ENCODE data around the gene DDX54.

DDX54 gene

DNA sequence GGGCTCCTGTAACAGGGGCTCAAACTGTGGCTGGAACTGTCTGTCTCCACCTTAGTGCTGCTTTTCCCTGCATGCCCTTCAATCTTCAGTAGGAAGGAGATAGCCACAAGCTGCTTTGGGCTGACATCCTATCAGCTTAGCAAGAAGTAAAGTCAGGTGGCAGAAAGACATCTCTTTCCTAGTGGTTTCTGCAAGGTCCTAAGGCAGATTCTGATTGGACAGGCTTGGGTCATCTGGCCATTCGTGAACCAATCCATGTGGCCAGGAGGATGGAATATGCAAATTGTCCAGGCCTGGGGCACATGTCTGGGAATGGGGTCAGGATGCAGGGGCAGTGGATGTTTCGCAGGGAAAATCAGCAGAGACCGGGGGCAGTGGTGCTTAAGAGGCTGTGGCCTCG is 5.5 kb upstream of the DDX54 start:
- no peak for DNase-seq (ENCODE audit: low read depth in 2 of 2)

DNA sequence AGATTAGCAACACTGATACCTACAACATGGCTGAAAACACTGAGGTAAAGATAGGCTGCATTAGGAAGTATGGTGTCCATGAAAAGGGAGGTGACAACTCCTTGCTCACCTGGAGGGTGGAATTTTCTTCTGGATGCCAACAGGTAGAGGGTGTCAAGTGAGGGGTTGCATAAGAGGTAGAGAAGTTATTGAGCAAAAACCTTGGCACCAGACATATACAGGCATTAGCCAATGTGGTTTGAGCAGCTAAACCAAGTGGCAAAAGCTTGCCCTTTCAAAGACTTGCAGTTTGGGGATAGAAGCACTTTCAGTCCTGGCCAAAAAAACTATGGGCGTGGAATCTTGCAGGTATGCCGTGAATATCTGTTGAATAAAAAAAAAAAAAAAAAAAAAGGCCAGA is 4.1 kb upstream of the DDX54 start:
- DNase-seq (ENCODE audit: low read depth in 2 of 2) = no peak

DNA sequence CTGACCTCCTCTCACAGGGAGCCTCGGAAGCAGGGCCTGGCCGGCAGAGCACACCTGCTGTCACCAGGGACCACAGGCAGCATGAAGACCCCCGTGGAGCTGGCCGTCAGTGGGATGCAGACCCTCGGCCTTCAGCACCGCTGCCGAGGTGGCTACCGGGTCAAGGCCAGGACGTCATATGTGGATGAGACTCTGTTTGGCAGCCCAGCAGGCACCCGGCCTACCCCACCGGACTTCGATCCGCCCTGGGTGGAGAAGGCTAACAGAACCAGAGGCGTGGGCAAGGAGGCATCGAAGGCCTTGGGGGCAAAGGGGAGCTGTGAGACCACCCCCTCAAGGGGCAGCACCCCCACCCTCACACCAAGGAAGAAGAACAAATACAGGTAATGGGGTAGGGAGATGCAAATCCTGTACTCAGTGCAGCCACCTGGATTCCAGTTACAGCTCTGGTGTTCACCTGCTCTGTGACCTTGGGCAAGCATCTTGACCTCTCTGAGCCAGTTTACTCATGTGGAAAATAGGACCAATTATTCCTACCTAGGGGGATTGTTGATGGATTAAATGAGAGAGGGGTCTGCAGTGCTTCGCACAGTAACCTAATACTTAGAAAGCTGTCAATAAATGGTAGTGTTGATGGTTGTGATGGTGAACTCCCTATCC is 1.5 kb upstream of the DDX54 start:
- no peak for DNase-seq (ENCODE audit: low read depth in 2 of 2)

DNA sequence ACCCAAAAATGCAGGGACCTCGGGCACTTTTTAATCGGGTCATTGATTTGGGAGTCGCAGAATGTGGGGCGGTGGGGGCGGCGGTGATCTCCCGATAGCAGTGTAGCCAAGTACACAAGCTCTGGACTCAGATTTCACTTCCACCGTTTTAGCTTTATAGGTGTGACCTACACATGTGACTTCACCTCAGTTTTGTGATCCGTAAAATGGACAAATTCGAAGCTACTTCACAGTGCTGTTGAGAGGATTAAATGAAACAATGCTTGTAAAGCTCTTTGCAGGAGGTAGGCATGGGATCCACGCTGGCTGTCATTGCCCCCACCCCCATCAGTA is 721 bp upstream of the DDX54 start:
- no peak for DNase-seq (ENCODE audit: low read depth in 2 of 2)

DNA sequence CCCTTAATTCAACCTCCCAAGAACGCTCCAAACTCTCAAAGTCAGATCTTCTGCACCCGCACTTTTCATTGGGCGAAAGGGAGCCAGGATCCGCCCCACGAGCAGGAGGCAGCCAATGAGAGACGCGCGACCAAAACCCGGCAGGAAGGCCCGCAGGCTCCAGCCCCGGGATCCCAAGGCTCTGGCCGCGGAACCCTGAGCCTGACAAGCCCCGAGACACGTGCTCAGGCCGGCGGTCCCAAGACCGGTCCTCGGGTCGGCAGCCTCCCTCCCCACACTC is 438 bp downstream of the DDX54 start:
- peak; percentile 71 to 74 for DNase-seq (ENCODE audit: low read depth in 2 of 2)

DNA sequence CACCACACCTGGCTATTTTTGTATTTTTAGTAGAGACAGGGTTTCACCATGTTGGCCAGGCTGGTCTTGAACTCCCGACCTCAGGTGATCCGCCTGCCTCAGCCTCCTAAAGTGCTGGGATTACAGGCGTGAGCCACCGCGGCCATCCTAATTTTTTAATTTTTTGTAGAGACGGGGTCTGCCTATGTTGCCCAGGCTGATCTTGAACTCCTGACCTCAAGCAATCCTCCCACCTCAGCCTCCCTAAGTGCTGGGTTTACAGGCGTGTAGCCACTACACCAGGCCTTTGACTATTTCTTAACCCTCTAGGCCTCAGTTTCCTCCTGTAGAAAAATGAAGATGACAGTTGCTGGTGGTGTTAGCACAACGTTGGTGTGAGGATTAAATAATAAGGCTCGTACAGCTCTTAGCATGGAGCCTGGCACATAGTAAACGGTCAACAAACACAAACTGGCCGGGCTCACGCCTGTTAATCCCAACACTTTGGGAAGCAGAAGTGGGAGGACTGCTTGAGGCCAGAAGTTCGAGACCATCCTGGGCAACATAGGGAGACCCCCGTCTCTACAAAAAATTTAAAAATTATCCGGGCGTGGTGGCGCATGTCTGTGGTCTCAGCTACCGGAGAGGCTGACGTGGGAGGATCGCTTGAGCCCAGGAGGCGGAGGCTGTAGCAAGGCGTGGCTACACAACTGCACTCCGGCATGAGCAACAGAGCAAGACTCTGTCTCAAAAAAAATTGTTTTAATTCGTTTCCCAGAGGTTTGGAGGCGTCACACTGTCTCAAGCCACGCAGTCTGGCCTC is 979 bp downstream of the DDX54 start:
- no peak for DNase-seq (ENCODE audit: low read depth in 2 of 2)

DNA sequence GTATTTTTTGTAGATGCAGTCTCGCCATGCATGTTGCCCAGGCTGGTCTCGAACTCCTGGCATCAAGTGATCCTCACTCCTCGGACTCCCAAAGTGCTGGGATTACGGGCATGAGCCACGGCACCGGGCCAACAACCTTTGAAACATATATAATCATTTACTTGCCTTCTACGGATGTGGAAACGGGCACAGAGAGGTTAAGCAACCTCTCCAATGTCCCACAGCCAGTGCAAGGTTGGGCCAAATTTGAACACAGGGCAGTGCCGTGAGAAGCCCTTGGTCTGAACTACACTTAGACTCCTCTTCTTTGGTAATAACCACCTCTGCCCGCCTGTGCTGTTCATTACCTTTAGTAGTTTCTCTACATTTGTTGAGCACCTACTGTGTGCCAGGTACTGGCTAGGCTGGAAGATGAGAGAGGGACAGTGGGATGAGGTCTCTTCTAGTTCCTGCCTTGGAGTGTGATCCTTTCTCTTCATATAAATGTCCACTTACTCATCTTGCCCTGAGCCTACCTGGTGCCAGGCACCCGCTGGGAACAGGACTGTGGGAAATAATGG is 2.2 kb downstream of the DDX54 start:
- DNase-seq (ENCODE audit: low read depth in 2 of 2) = no peak

DNA sequence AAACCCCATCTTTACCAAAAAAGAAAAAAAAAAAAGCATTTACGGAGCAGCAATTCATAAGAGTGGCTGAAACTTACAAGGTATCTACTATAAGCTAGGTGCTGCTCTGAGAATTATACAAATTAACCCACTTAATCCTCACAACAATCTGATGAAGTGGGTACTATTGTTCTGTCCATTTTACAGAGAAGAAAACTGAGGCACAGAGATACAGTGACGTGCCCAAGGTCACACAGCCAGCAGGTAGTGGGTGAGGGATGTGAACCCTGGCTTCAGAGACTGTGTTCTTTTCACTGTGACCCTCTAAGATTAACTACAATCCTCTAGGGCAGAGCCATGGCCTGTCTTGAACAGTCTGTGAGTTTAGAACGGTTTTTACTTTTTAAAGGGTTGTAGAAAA is 3.3 kb downstream of the DDX54 start:
- no peak for DNase-seq (ENCODE audit: low read depth in 2 of 2)

DNA sequence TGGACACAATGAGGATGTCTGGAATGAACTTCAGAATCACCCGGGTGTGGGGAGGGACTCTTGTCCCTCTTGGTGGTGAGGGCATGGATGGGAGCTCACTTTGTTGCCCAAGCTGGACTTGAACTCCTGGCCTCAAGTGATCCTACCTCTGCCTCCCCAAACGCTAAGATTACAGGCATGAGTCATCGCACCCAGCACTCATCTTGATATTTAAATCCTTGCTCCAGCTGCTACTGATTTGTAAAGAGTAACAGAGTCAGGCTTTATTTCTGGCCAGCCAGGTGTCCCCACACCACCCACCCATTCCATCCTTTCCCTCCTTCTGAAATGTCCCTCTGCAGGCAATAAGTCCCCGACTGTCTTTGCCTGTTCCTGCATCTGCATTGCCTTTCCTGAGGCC is 4.9 kb downstream of the DDX54 start:
- no peak for DNase-seq (ENCODE audit: low read depth in 2 of 2)

DNA sequence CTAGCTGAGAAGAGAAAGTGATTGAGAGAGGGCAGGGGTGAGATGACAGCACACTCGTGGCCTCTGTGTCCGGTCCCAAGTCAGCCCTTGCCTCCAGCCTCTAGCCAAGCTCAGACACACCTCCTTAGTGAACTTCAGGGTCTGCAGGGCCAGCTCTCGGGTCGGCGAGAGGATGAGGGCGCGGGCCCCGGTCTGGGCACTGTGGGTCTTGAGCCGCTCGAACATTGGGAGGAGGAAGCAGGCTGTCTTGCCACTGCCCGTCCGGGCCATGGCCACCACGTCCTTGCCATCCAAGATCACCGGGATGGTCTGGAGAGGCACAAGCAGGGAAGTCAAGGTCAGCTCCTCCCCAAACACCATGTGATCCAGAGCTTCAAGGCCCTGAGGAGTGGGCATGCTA is 6.3 kb downstream of the DDX54 start:
- no peak for DNase-seq (ENCODE audit: low read depth in 2 of 2)

DNA sequence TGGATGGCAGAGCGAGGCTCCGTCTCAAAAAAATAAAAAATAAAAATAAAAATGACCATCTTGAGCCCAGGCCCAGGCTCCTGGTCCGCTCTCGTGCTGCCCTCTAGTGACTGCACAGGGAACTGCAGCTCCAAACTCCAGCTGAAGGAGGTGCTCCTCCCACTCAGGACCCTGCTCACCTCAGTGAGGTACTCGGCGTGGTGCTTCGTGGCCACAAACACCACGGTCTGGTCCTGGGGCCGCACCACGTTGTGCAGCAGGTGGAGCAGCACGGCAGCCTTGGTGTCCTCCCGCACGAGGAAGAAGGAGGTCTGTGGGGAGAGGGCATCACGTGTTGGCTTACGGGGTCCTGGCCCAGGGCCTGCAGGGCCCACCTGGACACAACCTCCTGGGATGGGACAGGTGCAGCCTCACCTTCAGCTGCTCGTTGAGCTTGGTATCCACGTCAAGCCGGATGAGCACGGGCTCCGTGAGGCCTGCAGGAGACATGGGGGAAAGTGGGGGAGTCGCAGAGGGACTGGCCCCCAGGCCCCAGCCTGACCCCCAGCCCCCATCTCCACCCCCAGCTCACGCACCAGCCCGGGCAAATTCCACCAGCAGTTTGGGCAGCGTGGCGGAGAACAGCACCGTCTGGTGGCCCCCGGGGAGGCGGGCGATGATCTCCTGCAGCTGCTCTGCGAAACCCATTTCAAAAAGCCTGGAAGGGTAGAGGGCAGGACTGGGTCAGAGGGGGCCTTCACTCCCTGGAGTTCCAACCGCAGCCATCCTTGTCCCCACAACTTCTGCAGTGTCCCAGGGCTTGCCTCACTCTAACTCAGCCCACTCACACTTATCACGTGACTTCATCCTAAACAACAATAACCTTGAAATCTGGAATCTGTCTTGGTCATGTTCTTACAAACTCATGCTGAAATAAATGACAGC is 10.6 kb downstream of the DDX54 start:
- DNase-seq (ENCODE audit: low read depth in 2 of 2) = no peak

DNA sequence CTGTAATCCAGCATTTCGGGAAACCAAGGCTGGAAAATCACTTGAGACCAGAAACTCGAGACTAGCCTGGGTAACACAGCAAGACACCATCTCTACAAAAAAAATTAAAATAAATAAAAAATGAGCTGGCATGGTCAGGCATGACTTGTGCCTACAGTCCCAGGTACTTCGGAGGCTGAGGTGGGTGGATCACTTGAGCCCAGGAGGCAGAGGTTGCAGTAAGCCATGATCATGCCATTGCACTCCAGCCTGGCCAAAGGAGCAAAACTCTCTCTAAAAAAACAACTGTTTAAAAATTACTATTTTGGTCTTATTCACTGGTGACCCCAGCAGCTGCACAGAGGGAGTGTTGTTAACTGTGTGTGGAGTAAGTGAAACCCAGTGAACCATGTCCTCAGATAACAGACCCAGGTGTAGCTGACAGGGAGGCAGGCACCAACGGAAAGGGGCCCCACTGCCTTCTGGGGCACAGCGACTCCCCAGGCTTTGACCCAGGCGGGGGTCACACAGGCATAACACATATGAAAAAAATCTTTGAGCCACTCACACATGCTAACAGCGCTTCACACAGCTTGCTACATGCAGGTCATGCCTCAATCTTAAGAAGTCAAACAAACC is 12.1 kb downstream of the DDX54 start:
- no peak for DNase-seq (ENCODE audit: low read depth in 2 of 2)

DNA sequence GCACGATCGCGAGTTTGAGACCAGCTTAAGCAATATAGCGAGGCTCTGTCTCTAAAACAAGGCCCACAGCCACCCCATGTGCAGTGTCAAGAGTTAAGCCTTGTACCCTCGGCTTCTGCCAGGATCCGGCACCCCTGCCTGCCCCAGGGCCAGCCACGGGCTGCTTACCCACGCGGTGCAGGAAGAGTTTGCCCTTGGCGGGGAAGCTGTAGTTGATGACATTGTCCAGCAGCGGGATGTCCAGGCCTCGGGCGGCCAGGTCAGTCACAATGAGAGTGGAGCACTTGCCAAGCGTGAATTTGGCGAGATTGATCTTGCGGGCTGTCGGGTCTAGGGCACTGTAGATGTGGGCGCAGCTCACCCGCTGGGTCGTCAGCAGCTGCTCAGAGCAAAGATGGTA is 13.1 kb downstream of the DDX54 start:
- no peak for DNase-seq (ENCODE audit: low read depth in 2 of 2)

DNA sequence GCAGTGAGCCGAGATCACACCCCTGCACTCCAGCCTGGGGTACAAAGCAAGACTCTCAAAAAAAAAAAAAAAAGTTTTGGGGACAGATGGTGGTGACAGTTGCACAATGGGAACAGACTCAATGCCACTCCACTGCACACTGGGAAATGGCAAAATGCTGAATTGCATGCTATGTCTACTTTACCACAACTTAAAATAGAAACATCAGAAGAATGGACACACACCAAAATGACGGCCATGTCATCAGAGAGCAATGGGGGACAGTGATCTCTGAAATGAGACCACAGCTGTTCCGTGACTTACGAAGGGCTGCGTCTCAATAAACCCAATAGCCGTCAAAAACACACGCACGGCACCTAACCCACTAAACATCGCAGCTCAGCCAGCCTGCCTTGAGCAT is 13.7 kb downstream of the DDX54 start:
- no peak for DNase-seq (ENCODE audit: low read depth in 2 of 2)

DNA sequence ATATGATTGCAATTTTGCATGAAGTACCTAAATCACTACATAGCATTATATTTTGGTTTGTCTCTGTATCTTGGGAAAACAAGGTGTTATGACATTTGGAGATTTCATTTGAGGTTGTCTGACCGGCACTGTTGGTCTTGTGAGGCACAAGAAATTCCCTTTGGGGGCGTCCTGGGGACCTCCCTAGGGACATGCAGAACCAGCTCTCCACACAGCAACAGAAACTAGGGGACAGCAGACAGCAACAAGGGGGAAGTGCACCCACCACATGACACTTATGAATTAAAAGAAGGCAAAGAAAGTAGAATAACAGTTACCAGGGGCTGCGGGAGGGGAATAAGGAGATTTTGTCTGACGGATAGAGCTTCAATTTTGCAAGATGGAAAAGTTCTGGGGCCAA is 14.4 kb downstream of the DDX54 start:
- DNase-seq (ENCODE audit: low read depth in 2 of 2) = no peak

DNA sequence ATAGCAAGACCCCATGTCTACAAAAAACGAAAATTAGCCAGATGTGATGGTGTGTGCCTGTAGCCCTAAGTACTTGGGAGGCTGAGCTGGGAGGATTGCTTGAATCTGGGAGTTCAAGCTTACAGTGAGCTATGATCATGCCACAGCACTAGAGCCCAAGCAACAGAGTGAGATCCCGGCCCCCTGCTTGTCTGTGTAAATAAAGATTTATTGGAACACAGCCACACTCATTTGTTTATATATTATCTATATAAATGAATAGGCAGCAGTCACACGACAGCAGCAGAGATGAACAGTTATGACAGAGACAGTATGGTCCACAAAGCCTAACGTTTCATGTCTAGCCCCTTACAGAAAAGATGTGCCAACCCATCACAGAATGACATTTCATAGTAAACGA is 14.8 kb downstream of the DDX54 start:
- no peak for DNase-seq (ENCODE audit: low read depth in 2 of 2)

DNA sequence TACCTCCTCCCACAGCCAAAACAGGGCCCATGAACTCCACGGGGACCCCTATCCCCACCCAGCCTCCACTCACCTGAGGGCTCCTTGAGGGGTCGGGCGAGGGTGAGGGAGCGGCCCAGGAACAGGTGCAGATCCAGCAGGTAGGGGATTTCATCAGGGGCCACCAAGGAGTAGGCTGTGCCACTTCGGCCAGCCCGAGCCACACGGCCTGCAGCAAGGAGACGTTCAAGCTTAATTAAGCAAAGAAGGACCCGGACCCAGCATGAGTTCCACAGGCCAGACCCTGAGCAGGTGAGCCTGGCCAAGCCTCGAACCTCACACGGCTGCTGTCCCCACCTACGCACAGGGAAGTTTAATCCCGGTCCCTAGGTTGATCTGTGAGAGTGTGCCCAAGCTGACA is 15.6 kb downstream of the DDX54 start:
- DNase-seq (ENCODE audit: low read depth in 2 of 2) = no peak

DNA sequence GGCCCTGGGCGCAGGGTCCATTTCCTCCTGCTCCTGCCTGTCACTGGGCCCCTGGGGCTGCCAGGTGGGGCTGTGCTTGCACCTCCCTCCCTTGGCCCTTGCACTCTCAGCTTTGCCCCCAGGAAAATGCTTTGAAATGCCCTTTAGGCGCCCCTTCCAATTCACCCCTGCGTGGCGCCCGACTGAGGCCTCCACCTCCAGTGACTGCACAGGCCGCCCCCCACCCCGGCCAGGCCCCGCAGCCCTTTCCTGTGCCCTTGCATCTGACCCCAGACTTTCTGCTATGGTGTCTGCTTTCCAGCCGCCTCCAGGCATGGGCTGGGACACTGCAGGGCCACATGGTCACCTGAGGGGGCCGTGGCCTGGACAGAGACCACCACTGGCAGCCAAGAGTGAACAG is 17.4 kb downstream of the DDX54 start:
- DNase-seq (ENCODE audit: low read depth in 2 of 2) = no peak

DNA sequence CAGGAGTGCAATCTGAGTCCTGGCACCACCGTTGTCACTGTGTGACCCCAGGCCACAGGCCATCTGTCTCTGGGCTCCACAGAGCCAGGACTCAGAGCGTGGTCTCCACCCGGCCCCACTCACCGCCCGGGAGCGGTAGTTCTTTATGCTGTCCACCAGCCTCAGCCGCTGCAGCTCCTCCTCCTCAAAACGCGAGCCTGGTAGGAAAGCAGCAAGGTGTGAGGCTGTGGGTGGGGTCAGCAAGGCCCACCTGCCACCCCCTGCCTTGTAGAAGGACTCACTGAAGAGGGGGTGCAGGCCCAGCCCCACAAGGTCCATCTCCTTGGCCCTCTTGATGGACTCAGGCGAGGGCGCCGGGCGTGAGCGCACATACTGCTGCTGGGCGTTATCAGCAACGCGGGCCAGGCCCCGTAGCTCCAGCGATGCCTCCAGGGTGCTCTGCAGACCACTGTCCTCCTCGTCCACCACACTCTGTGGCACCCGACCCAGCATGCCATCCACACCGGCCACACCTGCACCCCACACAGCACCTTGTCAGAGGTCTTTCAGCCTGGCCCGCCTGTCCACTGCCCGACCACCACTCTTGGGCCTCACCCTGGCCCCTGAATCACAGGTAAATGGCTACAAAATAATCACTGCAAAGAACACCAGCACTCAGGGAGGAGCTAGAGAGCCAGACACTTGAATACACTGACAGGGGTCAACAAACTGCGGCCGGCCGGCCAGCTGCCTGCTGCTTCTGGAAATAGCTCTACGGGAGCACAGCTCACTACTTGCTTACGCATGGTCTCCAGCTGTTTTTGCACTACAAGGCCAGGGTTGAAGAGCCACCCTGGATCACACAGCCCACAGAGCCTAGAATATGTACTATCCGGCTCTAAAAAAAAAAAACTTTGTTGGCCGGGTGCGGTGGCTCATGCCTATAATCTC is 19.5 kb downstream of the DDX54 start:
- DNase-seq (ENCODE audit: low read depth in 2 of 2) = no peak

DNA sequence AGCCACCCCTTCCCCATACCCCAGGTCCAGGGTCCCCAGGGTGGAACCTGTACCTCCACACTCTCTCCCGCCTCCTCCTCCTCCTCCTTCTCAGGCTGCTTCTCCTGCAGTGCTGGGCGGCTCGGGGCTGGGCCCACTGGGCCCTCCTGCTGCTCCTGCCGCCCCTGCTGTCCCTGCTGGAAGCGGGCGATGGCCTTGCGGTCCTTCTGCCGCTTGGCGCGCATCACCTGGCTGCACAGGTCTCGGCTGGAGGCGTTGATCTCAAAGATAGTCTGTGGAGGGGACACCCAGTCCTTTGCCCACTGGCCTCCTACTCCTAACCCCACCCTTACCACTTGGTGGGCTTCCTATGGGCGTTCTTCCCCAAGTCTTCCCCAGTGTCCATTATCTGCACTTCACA is 21.3 kb downstream of the DDX54 start:
- DNase-seq (ENCODE audit: low read depth in 2 of 2) = no peak

DNA sequence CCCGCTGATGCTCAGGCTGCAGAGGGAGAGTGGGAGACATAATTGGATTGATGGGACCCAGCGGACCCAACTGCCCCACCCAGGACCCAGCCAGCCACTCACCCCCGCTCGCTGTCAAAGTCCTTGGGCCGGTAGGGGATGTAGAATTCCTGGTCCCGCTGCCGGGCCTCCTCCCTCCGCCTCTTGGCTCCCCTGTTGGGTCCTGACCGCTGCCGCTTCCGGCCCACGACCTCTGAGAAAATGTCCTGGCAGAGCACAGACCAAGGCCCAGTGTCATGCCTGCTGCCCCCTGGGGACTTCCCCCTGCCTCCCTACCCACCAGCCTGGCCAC is 22.3 kb downstream of the DDX54 start:
- no peak for DNase-seq (ENCODE audit: low read depth in 2 of 2)

All from fibroblast of skin of left biceps (primary cell).